ENCODE data around the gene DOCK2. TPM values are rescaled to one million over a fixed set of nuclear protein-coding genes. Genes with fewer than 3 reads are reported as not detected.
"Not testable (repeated sequence)": the region's sequence is repeated elsewhere in the genome, so short reads cannot be mapped to it uniquely, and the experiment has no call there.

Gene DOCK2
- total RNA-seq, 1 experiment from 2014 or later: not detected

DNA sequence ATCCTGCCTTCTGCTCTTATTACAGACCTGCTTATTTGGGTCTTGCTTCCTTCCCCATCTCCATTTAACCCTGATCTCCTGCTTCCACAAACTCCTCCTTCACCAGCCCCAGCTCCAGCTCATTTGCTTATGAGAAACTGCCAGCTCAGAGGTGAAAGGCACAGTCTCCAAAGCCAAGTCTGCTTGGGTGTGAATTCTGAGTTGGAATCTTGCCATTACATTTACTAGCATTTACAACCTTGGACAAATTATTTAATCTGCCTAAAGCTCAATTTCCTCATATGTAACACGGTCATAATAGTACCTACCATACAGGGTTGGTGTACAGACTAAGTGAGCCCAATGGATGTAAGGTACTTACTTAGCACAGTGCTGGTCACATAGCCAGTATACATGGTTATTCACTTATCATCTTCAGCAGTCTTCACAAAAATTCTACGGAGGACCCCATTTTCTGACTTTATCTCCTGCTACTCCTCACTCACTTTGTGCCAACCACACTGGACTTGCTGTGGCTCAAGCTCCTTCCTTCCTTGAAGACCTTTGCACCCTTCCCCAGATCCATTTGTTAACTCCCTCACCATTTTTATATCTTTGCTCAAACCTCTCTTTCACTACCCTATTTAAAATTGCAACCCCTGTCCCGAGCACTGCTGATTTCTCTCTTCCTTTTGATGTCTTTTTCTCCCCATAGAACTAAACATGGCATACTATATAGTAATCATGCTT, 86.2 kb downstream of the DOCK2 start:
- intact Hi-C loops (cut with micrococcal nuclease; ENCODE audit: unreplicated experiment): no loop called here
- no TSS peak for BruUV-seq (replicated peaks)
- Mint-ChIP-seq H3K36me3 (ENCODE audit: insufficient read depth, unreplicated experiment) (no peaks in the 10 kb centered on the region), H3K4me1 (ENCODE audit: low read depth, unreplicated experiment) (no peaks in the 10 kb centered on the region), H3K4me3 (ENCODE audit: low read depth, unreplicated experiment) (no peak overlapping the region), H3K9me3 (ENCODE audit: low read depth, unreplicated experiment) (peaks cover 2% of the 10 kb centered on the region), H3K27ac (ENCODE audit: unreplicated experiment) (no peak overlapping the region), H3K27me3 (ENCODE audit: unreplicated experiment) (peaks cover 58% of the 10 kb centered on the region)
- no peak for DNase-seq
- TF ChIP-seq, protein P1, sequence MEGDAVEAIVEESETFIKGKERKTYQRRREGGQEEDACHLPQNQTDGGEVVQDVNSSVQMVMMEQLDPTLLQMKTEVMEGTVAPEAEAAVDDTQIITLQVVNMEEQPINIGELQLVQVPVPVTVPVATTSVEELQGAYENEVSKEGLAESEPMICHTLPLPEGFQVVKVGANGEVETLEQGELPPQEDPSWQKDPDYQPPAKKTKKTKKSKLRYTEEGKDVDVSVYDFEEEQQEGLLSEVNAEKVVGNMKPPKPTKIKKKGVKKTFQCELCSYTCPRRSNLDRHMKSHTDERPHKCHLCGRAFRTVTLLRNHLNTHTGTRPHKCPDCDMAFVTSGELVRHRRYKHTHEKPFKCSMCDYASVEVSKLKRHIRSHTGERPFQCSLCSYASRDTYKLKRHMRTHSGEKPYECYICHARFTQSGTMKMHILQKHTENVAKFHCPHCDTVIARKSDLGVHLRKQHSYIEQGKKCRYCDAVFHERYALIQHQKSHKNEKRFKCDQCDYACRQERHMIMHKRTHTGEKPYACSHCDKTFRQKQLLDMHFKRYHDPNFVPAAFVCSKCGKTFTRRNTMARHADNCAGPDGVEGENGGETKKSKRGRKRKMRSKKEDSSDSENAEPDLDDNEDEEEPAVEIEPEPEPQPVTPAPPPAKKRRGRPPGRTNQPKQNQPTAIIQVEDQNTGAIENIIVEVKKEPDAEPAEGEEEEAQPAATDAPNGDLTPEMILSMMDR (IDR thresholded peaks at IDR 0.05; ENCODE audit: unreplicated experiment): no peak
- CTCF ChIA-PET: no interaction called here

DNA sequence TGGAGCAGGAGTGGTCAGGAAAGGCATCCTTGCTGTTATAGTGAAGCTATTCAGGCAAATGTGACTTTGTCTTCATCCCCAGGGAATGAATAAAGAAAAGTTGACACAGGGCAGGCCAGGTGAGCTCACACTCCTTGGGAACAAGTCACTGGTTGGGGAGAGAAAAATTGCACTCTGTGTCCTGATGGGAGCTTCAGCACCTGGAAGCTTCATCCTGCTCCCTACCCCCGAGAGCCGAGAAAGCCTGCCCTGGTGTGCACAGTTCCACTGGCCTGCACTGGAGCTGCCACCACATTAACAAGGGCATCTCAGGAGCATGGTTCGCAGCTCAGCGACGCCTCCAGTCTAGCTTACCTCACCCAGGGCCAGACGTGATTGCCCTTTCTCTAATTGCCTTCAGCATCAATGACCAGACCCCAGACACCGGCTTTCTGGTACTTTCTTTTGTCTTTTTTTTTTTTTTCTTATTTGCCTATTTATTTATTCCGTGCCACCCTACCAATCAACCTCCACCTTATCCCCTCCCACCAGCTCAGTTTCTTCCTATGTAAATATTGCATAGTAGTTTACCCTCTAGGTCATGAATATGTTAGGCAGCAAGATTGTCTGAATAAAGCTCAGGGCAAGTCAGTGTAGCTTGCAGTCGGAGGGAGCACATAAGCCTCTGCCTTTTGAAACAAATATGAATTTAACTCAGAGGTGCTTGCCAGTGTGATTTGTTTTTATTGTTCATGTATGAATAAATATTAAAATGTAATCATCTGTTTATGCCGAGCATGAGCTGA, 87.4 kb downstream of the DOCK2 start:
- no TSS peak for BruUV-seq (replicated peaks)
- no peak overlapping the region for H3K4me3 Mint-ChIP-seq (ENCODE audit: low read depth, unreplicated experiment)
- TF ChIP-seq, protein P1 (IDR thresholded peaks at IDR 0.05; ENCODE audit: unreplicated experiment): no peak
- CTCF ChIA-PET: interaction anchor here (0.7 kb wide), 1 partner anchor 256 kb away, joined by 4 read pairs; the partner anchor contains the start of gene INSYN2B
- H3K9me3 Mint-ChIP-seq (ENCODE audit: low read depth, unreplicated experiment): peaks cover 2% of the 10 kb centered on the region
- intact Hi-C loops (cut with micrococcal nuclease; ENCODE audit: unreplicated experiment): no loop called here
- no peak for DNase-seq
- H3K4me1 Mint-ChIP-seq (ENCODE audit: low read depth, unreplicated experiment): no peaks in the 10 kb centered on the region
- peaks cover 69% of the 10 kb centered on the region for H3K27me3 Mint-ChIP-seq (ENCODE audit: unreplicated experiment)
- no peaks in the 10 kb centered on the region for H3K36me3 Mint-ChIP-seq (ENCODE audit: insufficient read depth, unreplicated experiment)
- no peak overlapping the region for H3K27ac Mint-ChIP-seq (ENCODE audit: unreplicated experiment)

DNA sequence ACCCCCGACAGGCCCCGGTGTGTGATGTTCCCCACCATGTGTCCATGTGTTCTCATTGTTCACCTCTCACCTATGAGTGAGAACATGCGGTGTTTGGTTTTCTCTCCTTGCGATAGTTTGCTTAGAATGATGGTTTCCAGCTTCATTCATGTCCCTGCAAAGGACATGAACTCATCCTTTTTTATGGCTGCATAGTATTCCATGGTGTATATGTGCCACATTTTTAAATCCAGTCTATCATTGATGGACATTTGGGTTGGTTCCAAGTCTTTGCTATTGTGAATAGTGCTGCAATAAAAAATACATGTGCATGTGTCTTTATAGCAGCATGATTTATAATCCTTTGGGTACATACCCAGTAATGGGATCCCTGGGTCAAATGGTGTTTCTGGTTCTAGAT, 88.6 kb downstream of the DOCK2 start:
- H3K4me1 Mint-ChIP-seq (ENCODE audit: low read depth, unreplicated experiment); intact Hi-C loops (cut with micrococcal nuclease; ENCODE audit: unreplicated experiment); DNase-seq; H3K27ac Mint-ChIP-seq (ENCODE audit: unreplicated experiment); H3K36me3 Mint-ChIP-seq (ENCODE audit: insufficient read depth, unreplicated experiment); CTCF ChIA-PET; H3K4me3 Mint-ChIP-seq (ENCODE audit: low read depth, unreplicated experiment); BruUV-seq (replicated peaks); H3K9me3 Mint-ChIP-seq (ENCODE audit: low read depth, unreplicated experiment): not testable (repeated sequence)
- H3K27me3 Mint-ChIP-seq (ENCODE audit: unreplicated experiment): peaks cover 65% of the 10 kb centered on the region

DNA sequence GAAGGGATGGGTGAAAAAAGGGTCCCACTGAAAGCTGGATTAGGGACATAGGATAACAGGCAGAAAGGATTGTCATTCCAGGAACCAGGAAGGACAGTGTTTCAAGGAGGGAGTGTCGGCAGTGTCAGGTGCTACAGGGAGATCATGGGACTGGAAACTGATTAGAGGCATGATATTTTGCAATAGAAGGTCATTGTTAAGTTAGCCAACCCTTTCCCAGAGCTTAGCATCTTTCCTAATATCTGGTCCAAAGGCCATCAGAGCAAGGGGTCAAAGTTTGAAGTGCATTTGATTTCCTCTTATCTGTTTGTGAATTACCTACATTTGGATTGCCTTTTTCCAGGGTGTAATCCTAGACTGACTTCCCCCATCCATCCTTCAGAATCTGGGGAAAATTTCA, 91.3 kb downstream of the DOCK2 start:
- intact Hi-C loops (cut with micrococcal nuclease; ENCODE audit: unreplicated experiment): no loop called here
- Mint-ChIP-seq H3K27ac (ENCODE audit: unreplicated experiment) (no peak overlapping the region), H3K9me3 (ENCODE audit: low read depth, unreplicated experiment) (peaks cover 6% of the 10 kb centered on the region), H3K27me3 (ENCODE audit: unreplicated experiment) (peaks cover 63% of the 10 kb centered on the region), H3K36me3 (ENCODE audit: insufficient read depth, unreplicated experiment) (no peaks in the 10 kb centered on the region), H3K4me1 (ENCODE audit: low read depth, unreplicated experiment) (no peaks in the 10 kb centered on the region), H3K4me3 (ENCODE audit: low read depth, unreplicated experiment) (no peak overlapping the region)
- CTCF ChIA-PET: no interaction called here
- TF ChIP-seq, protein P1 (IDR thresholded peaks at IDR 0.05; ENCODE audit: unreplicated experiment): no peak
- no TSS peak for BruUV-seq (replicated peaks)
- DNase-seq: no peak

DNA sequence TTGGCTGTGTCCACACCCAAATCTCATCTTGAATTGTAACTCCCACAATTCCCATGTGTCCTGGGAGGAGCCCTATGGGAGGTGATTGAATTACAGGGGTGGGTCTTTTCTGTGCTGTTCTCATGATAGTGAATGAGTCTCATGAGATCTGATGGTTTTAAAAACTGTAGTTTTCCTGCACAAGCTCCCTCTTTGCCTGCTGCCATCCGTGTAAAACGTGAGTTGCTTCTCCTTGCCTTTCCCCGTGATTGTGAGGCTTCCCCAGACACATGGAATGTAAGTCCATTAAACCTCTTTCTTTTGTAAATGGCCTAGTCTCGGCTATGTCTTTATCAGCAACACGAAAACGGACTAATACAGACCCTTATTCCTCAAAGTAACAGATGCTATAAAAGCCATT, 94.1 kb downstream of the DOCK2 start:
- no peak overlapping the region for H3K27ac Mint-ChIP-seq (ENCODE audit: unreplicated experiment)
- no TSS peak for BruUV-seq (replicated peaks)
- peaks cover 61% of the 10 kb centered on the region for H3K27me3 Mint-ChIP-seq (ENCODE audit: unreplicated experiment)
- CTCF ChIA-PET: no interaction called here
- H3K9me3 Mint-ChIP-seq (ENCODE audit: low read depth, unreplicated experiment): peaks cover 6% of the 10 kb centered on the region
- H3K4me3 Mint-ChIP-seq (ENCODE audit: low read depth, unreplicated experiment): no peak overlapping the region
- TF ChIP-seq, protein P1 (IDR thresholded peaks at IDR 0.05; ENCODE audit: unreplicated experiment): no peak
- H3K4me1 Mint-ChIP-seq (ENCODE audit: low read depth, unreplicated experiment): no peaks in the 10 kb centered on the region
- intact Hi-C loops (cut with micrococcal nuclease; ENCODE audit: unreplicated experiment): no loop called here
- no peak for DNase-seq
- no peaks in the 10 kb centered on the region for H3K36me3 Mint-ChIP-seq (ENCODE audit: insufficient read depth, unreplicated experiment)

Measured in Calu3 (cell line).